ENCODE data around the gene UNC5C.

The UNC5C gene

DNA sequence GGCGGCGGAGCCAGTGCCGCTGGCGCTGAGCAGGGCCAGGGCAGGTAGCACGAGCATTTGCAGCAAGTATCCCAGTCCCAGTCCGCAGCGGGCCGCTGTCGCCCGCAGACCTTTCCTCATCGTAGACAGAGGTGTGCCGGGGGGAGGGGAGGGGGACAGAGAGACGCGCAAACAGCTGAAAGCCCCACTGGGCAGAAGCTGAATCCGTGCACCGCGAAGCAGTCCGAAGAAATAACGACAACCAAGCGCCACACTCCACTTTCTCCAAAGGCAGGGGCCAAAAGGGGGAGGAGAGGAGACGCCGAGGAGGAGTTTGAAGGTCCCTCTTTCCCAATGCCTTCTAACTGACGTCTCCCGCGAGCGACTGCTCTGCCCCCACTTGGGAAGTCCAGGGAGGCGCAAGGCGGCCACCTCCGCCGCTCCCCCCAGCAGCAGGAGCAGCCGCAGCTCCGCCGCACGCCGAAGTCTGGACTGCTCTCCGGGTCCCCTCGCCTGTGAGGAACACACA, at the start of gene UNC5C:
Gene UNC5C (minus strand): TSS at position 236 of the 508 bp plus-strand sequence.
- no peaks in the 10 kb centered on the region for H3K4me1 ChIP-seq (ENCODE audit: insufficient read depth, low read length)
- H3K9ac ChIP-seq (ENCODE audit: low read depth, low read length), result peak within 1 kb of the TSS; percentile 74
- H3K36me3 ChIP-seq (ENCODE audit: insufficient read depth, low read length), result no peaks in the 10 kb centered on the region
- no peaks in the 10 kb centered on the region for H3K9me3 ChIP-seq (ENCODE audit: control insufficient read depth, insufficient read depth, low read length)

DNA sequence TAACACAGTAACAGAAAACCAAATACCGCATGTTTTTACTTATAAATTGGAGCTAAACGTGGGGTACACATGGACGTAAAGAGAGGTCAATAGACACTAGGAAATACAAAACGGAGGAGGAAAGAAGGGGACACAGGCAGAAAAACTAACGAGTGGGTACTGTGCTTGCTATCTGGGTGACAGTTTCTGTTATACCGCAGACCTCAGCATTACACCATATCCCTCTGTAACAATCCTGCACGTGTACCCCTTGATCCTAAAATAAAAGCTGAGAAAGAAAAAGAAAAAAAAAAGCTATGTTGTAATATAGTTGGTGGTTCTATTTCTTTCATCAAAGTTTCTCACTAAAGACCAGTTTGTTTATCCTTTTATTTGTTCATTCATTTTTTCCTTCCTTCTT, 47.9 kb upstream of the UNC5C start:
- Histone ChIP-seq H3K4me1 (ENCODE audit: insufficient read depth, low read length) (no peaks in the 10 kb centered on the region), H3K36me3 (ENCODE audit: insufficient read depth, low read length) (no peaks in the 10 kb centered on the region), H3K9ac (ENCODE audit: low read depth, low read length) (no peak overlapping the region), H3K9me3 (ENCODE audit: control insufficient read depth, insufficient read depth, low read length) (no peaks in the 10 kb centered on the region)

DNA sequence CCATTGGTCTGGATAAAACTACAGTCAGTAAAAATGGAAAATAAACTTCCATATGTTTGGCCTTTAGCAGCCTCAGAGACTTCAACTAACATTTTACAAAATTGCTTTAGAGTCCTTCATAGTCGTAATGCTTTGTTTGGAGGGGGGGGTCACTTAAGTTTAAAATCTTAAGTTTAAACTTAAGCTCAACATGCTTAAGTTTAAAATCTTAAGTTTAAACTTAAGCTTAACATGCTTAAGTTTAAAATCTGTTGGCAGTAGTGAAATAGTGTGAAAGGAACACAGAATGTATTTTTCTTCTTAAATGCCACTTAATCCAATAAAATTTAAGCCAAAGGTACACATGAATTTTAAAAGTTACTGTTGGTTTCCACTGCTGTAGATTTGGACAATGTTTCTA, 45.9 kb upstream of the UNC5C start:
- Histone ChIP-seq H3K9ac (ENCODE audit: low read depth, low read length) (no peak overlapping the region), H3K36me3 (ENCODE audit: insufficient read depth, low read length) (no peaks in the 10 kb centered on the region), H3K9me3 (ENCODE audit: control insufficient read depth, insufficient read depth, low read length) (no peaks in the 10 kb centered on the region), H3K4me1 (ENCODE audit: insufficient read depth, low read length) (no peaks in the 10 kb centered on the region)

DNA sequence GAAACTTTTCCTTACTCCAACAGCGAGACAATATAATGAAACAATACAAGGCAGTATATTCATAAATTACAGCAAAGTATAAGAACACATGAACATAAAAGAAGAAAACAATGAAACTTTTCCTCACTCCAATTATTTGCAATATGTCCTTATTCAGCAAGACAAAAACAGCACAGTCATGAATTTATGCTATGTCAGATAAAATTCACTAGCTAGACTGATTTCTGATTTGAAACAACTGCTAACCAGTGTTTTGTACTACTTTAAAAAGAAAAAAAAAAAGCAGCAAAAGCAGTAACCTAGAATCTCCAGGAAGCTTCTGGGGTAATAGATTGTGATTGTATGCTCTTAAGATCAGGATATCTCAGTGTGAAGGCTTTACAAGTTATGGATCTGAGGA, 45.2 kb upstream of the UNC5C start:
- Histone ChIP-seq H3K9ac (ENCODE audit: low read depth, low read length) (no peak overlapping the region), H3K4me1 (ENCODE audit: insufficient read depth, low read length) (no peaks in the 10 kb centered on the region), H3K36me3 (ENCODE audit: insufficient read depth, low read length) (no peaks in the 10 kb centered on the region), H3K9me3 (ENCODE audit: control insufficient read depth, insufficient read depth, low read length) (no peaks in the 10 kb centered on the region)

DNA sequence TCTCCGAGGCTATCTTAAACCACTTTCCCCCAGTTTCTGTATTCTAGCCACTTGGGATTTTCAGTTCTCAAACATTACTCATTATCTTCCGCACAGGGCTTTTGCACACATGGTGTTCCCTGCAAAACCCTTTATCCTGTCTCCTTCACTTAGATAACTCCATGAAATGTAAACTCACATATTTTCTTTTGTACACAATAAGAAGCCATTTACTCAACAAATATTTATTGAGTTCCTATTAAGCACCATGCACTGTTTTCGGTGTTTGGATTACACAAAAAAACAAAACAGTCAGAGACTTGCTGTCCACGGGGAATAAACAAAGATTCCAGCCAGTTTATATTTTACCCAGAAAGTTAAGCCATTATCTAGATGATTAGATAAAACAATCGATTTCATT, 42.5 kb upstream of the UNC5C start:
- Histone ChIP-seq H3K9me3 (ENCODE audit: control insufficient read depth, insufficient read depth, low read length) (no peaks in the 10 kb centered on the region), H3K36me3 (ENCODE audit: insufficient read depth, low read length) (no peaks in the 10 kb centered on the region), H3K4me1 (ENCODE audit: insufficient read depth, low read length) (no peaks in the 10 kb centered on the region), H3K9ac (ENCODE audit: low read depth, low read length) (no peak overlapping the region)

DNA sequence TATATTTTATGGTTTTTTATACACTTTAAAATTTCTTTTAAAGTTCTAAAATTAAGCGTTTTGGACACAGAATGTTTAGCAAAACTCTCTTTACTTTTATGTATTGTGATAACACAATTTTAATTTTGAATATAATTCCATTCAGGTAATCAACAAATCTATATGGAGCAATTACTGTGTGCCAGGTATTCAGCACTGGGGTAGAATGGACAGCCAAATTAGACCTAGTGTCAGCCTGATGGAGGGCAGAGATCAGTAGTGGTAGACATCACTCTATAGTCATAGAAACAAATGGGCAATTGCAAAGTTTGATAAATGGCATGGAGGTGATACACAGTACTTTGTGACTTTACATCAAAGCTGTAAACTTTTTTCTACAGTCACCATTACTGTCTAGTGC, 41.8 kb upstream of the UNC5C start:
- Histone ChIP-seq H3K9ac (ENCODE audit: low read depth, low read length) (no peak overlapping the region), H3K9me3 (ENCODE audit: control insufficient read depth, insufficient read depth, low read length) (no peaks in the 10 kb centered on the region), H3K36me3 (ENCODE audit: insufficient read depth, low read length) (no peaks in the 10 kb centered on the region), H3K4me1 (ENCODE audit: insufficient read depth, low read length) (no peaks in the 10 kb centered on the region)

DNA sequence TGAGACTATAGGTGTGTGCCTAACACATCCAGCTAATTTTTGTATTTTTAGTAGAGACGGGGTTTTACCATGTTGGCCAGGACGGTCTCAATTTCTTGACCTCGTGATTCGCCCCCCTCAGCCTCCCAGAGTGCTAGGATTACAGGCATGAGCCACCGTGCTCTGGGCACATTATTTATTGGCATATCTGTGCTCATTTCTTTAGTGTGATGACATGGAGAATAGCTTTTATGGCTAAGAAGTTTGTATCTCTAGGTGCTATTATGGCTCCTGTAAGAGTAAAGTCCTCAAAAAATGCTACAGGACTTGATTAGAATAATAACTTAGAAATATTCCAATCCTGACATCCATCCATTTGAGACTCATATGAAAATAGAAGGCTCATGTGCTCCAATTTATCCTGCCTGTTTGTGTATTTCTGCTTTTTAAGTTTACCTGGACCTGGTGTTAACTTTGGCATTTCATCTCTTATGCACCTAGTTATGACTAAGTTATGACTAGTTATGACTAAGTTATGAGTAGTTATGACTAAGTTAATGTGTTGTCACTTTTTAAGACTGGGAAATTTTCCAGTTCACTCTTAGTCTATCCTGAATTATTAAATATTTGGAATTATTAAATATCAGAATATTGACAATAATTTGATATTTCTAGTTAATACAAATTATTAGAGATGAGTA, 36.4 kb upstream of the UNC5C start:
- Histone ChIP-seq H3K4me1 (ENCODE audit: insufficient read depth, low read length) (0 out of 2 replicates have a peak, but pooled peaks cover 3% of the 10 kb centered on the region), H3K9ac (ENCODE audit: low read depth, low read length) (no peak overlapping the region), H3K36me3 (ENCODE audit: insufficient read depth, low read length) (no peaks in the 10 kb centered on the region), H3K9me3 (ENCODE audit: control insufficient read depth, insufficient read depth, low read length) (no peaks in the 10 kb centered on the region)

DNA sequence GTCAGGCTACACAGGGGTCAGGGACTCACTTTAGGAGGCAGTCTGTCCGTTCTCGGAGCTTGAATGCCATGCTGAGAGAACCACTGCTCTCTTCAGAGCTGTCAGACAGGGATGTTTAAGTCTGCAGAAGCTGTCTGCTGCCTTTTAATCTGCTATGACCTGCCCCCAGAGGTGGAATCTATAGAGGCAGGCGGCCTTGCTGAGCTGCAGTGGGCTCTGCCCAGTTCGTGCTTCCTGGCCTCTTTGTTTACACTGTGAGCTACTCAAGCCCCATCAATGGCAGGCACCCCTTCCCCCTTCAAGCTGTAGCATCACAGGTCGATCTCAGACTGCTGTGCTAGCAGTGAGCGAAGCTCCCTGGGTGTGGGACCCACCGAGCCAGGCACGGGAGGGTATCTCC, 31.5 kb upstream of the UNC5C start:
- H3K4me1 ChIP-seq (ENCODE audit: insufficient read depth, low read length), result 0 out of 2 replicates have a peak, but pooled peaks cover 3% of the 10 kb centered on the region
- no peak overlapping the region for H3K9ac ChIP-seq (ENCODE audit: low read depth, low read length)
- no peaks in the 10 kb centered on the region for H3K36me3 ChIP-seq (ENCODE audit: insufficient read depth, low read length)
- H3K9me3 ChIP-seq (ENCODE audit: control insufficient read depth, insufficient read depth, low read length), result no peaks in the 10 kb centered on the region

DNA sequence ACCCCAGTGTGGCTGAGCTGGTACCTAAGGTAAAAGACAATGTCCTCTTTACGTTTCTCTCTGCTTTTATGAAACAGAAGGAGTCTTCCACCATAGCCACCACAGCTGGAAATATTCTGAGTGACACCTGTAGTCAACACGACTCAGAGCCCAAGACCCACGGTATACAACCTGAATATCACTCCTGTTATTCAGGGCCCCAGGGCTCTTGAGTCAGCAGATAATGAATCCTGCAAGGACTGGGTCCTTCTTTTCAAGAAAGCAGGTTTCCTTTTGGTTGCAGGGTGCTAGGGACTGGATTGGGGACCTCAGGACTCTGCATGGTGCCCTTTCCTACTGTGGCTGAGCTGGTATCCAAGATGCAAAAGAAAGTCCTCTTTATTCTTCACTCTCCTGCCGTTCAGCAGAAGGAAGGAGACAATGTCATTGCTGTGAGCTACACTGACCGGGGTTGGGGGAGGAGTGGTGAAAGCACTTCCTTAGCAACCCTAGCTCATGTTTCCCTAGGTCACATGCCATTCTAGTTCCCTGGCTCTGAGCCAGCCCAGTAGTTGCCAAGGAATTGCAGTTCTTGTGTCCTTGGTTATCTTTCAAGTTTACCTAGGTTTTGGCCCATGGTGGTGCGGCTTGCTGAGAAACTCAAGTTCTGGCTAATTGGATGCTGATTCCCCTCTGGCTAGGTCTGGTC, 23.7 kb upstream of the UNC5C start:
- H3K9ac ChIP-seq (ENCODE audit: low read depth, low read length), result no peak overlapping the region
- no peaks in the 10 kb centered on the region for H3K36me3 ChIP-seq (ENCODE audit: insufficient read depth, low read length)
- no peaks in the 10 kb centered on the region for H3K9me3 ChIP-seq (ENCODE audit: control insufficient read depth, insufficient read depth, low read length)
- H3K4me1 ChIP-seq (ENCODE audit: insufficient read depth, low read length), result peaks cover 6% of the 10 kb centered on the region; the same call in 1 of the 2 replicates

DNA sequence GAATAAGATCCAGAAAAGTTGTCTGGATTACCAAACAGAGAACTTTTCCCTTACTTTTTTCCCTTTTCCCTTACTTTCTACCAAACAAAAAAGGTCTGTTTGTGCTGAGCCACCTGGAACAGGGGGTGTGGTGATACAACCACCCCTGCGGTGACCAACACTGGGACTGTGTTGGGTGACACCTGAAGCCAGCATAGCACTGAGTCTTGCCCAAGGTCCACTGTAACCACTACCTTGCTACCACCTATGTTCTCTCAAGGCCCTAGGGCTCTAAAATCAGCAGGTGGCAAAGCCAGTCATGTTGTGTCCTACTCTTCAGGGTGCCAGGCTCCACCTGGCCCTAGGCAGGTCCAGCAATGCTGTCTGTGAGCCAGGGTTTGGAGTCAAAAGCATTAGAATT, 22.8 kb upstream of the UNC5C start:
- H3K9me3 ChIP-seq (ENCODE audit: control insufficient read depth, insufficient read depth, low read length), result no peaks in the 10 kb centered on the region
- no peaks in the 10 kb centered on the region for H3K36me3 ChIP-seq (ENCODE audit: insufficient read depth, low read length)
- H3K4me1 ChIP-seq (ENCODE audit: insufficient read depth, low read length), result peaks cover 6% of the 10 kb centered on the region; the same call in 1 of the 2 replicates
- H3K9ac ChIP-seq (ENCODE audit: low read depth, low read length), result no peak overlapping the region

DNA sequence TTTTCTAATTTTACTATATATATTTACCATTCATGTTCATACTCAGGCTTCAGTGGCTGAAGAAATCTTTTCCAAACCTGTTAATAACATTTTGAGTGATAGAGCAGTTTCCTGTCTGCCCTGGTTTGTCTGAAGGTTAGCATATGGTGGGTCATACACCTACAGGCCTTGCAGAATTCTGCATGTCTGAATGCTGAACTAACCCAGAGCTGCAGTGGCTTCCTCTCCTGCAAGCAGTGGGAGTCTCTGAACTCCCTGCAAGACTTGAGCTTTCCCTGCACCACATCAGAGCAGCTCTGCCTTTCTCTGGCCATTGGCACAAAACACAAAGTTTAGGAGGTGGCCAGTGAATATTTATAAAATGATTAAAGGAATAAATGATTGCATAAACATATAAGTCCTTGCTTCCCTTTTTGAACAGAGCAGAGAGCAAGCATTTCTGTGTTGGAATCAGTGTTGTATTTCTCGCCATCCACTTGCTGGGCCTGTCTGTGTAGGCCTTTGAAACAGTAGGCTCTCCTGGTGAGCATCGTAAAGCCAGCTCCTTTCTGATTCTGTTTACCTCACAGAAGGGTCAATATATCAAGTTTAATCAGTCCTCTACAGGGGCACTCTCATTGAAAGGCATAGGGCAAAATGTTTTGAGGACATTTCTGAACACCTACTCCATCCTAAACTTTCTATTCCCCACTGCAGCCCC, 15.0 kb upstream of the UNC5C start:
- H3K9me3 ChIP-seq (ENCODE audit: control insufficient read depth, insufficient read depth, low read length), result no peaks in the 10 kb centered on the region
- H3K4me1 ChIP-seq (ENCODE audit: insufficient read depth, low read length), result no peaks in the 10 kb centered on the region
- no peaks in the 10 kb centered on the region for H3K36me3 ChIP-seq (ENCODE audit: insufficient read depth, low read length)
- no peak overlapping the region for H3K9ac ChIP-seq (ENCODE audit: low read depth, low read length)

DNA sequence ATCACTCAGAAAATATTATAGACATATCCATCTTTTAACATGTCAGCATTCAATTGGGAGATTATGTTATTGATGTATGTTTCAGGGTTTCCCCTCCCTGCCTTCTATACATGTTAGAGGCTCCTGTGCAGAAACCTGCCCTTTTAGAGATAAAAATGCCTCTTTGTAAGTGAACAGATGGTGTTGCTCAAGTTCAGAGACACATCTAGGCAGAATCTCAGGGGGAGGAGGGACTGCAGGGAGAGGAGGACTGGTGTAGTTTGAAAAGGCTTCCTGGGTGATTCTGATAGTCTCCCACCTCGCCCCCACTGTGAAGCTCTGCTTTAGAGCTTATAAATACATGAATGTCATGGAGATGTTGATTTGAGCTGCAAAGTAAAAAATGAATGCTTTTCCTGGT, 12.0 kb upstream of the UNC5C start:
- Histone ChIP-seq H3K36me3 (ENCODE audit: insufficient read depth, low read length) (no peaks in the 10 kb centered on the region), H3K4me1 (ENCODE audit: insufficient read depth, low read length) (peaks cover 6% of the 10 kb centered on the region), H3K9ac (ENCODE audit: low read depth, low read length) (no peak overlapping the region), H3K9me3 (ENCODE audit: control insufficient read depth, insufficient read depth, low read length) (no peaks in the 10 kb centered on the region)

DNA sequence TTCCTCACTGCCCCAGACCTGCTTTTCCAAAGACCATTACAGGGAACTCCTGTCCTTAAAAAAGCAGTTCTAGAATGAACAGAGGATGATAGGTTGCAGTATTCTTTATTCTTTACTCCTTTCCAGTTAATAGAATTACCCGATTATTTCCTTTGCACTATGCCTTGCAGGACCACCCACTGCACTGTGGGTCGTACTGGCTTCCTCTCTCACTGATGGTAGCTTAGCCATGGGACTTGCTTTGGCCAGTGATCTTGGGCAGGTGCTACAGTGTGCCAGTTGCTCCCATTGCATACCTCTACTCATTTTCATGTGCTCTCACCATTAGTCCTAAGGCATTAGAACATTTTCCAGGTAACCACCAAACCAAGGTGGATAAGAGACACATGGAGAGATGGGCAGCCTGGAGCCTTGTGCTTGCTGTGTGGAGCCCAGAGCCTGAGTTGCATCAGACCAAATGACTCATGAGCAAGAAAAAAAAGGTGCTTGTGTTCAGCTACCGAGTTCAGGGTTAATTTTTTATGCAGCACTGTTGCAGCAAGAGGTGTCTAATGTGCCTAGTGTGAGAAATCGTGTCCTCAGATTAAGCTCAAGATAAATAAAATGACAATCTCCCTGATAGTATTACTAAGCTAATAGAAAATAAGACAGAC, 7.6 kb upstream of the UNC5C start:
- Histone ChIP-seq H3K4me1 (ENCODE audit: insufficient read depth, low read length) (peaks cover 6% of the 10 kb centered on the region), H3K36me3 (ENCODE audit: insufficient read depth, low read length) (no peaks in the 10 kb centered on the region), H3K9ac (ENCODE audit: low read depth, low read length) (no peak overlapping the region), H3K9me3 (ENCODE audit: control insufficient read depth, insufficient read depth, low read length) (no peaks in the 10 kb centered on the region)

DNA sequence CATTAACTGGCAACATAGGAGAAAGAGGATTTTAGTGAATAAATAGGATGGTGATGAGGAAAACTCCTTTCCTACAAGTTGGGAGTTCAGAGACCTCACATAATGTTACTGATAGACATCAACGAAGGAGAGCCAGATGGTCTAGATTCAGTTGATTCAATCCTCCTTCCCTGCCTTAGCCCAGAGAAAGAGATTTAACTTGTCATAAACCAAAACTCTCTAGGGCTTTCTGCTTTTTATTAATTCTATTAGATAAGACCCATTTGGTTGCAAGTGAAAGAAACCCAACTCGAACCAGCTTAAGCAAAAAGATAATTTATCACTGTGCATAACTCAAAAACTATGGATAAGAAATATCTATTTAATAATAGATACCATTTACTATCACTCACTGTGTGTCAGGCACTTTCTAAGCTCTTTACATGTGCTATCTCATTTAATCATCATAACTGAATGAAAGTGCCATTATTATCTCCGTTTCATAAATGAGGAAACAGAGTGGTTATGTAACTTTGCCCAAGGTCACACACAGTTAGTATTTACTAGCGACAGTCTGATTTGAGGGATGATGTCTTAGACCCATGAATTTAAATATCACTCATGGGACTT, 4.3 kb upstream of the UNC5C start:
- peaks cover 6% of the 10 kb centered on the region for H3K4me1 ChIP-seq (ENCODE audit: insufficient read depth, low read length)
- H3K9me3 ChIP-seq (ENCODE audit: control insufficient read depth, insufficient read depth, low read length), result no peaks in the 10 kb centered on the region
- no peak overlapping the region for H3K9ac ChIP-seq (ENCODE audit: low read depth, low read length)
- H3K36me3 ChIP-seq (ENCODE audit: insufficient read depth, low read length), result no peaks in the 10 kb centered on the region

All from ES-I3 (cell line).